Left ventricle myocardium superior (tissue), 1 donor: Measurements from ENCODE around the gene KDM6A. TPM values are rescaled to one million over a fixed set of nuclear protein-coding genes. Genes with fewer than 3 reads are reported as not detected.
A peak's percentile ranks its signal among the peaks of the same experiment; 100 is the strongest.
"Not testable (repeated sequence)": the region's sequence is repeated elsewhere in the genome, so short reads cannot be mapped to it uniquely, and the experiment has no call there.

Experiments used
- ATAC-seq: fragments of 200-7000 bp; cut with Tn5 transposase; one replicate; pipeline ENCODE4 v1.9.1; 2020; ENCODE audit warnings: mild to moderate bottlenecking, moderate library complexity
- DNase-seq: peaks from one replicate; pipeline ENCODE4 v3.0.0-alpha.2; 2020
- intact Hi-C: fragments of 100-400 bp; cut with micrococcal nuclease; formaldehyde crosslinking; loops from one replicate; pipeline ENCODE4 v1.11.0; 2022
- long read RNA-seq: library from polyadenylated mRNA; unstranded; transcript quantifications from one replicate; pipeline ENCODE4 v2.0.0, GENCODE V29; 2021
- total RNA-seq: library from RNA; stranded (reverse); fragmentation: NEBNext Ultra II Directional; extraction: Animal tissue kit (Norgen Biotek cat#: 25700); gene quantifications from one replicate; pipeline ENCODE4 v1.2.1, GENCODE V29; 2021
- donor health status: DM: no; HTN: yes; CAD: no; lungs with severe emphysema.

The KDM6A gene
- 13.5 TPM for total RNA-seq
- long read RNA-seq, full-length matches to known transcripts, result 2 of 19 reads
- long read RNA-seq, partial matches to known transcripts, result 7 of 19 reads
- long read RNA-seq, other reads (novel, unspliced or antisense), result 10 of 19 reads

DNA sequence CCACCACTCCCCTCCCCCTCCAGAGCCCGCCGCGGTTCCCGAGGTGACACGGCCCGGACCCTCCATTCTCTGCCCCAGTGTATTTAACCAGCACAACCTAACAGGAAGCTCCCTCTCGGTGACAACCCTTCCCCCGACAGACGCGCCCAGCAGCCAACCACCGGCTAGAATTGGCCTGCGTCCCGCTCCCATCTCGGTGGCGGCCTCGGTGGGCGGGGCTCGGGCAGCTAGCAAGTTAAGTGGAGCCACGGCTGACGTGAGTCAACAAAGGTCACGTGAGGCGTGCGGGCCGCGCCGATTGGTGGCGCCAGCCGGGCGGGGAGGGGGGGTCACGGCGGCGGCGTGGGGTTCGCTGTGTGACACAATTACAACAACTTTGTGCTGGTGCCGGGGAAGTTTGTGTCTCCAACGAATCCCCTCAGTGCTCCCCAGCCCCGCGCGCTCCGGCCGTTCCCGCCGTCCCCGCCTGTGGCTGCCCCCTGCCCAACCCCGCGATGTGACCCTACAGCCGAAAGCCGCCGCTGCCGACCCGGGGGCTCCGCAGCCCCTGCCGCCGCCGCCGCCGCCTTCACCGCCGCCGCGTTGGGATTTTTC lies at the start of gene KDM6A:
KDM6A (plus strand) TSS at position 368 of the 594 bp plus-strand sequence. CDS start 364 bp downstream, outside the sequence.
- intact Hi-C loops, result no loop called here
- ATAC-seq (peak; percentile 93), DNase-seq (peak; percentile 97)

DNA sequence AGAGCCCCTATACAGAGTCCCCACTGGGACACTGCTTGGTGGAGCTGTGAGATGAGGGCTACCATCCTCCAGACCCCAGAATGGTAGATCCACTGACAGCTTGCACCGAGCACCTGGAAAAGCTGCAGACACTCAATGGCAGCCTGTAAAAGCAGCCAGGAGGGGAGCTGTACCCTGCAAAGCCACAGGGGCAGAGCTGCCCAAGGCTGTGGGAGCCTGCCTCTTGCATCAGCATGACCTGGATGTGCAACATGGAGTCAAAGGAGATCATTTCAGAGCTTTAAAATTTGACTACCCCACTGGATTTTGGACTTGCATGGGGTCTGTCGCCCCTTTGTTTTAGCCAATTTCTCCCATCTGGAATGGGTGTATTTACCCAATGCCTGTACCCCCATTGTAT lies 49.8 kb upstream of the KDM6A start:
- intact Hi-C loops, DNase-seq, ATAC-seq: not testable (repeated sequence)

DNA sequence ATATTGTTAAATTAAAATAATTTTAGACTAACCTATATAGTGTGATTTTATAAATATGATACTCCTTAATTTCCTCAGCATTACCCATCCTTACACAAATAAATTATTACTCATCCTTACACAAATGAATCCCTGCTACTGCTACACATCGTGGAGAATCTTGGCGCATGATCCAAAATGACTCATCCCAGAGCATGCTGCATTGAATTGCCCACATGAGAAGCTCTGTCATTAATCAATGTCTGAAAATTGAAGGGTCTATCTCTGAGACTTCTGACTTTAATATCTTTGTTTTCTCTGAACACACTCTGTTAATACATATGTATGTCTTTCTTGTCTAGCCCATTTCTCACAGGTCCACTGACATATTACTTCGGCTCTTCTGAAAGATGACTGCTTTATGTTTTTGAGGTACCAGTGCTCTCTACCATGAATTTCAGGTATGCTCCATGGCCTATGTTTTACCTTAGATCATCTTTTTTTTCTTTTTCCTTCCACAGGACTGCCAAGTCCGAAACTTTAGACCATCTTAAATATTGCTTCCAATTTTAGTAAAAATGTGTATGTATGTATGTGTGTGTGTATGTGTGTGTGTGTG lies 44.9 kb upstream of the KDM6A start:
- intact Hi-C loops, result no loop called here
- no peak for DNase-seq
- ATAC-seq, result no peak

DNA sequence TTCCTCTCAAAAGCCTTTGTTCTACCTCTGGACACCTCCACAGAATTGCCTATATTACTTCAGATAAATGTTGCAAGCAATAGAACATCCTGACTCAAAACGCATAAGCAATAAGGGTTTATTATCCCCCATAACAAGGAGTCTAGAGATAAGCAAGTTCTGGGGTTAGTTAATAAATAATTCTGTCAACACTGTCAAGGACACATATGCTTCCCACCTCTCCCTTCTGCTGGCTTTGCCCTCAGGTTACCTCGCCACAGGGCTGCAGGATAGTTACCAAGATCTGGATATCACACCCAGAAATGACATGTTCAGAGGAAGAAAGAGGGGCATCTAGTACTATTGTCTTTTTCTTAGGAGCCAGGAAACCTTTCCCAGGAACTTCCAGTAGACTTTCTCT lies 43.2 kb upstream of the KDM6A start:
- ATAC-seq (no peak), DNase-seq (no peak)
- intact Hi-C loops, result no loop called here

DNA sequence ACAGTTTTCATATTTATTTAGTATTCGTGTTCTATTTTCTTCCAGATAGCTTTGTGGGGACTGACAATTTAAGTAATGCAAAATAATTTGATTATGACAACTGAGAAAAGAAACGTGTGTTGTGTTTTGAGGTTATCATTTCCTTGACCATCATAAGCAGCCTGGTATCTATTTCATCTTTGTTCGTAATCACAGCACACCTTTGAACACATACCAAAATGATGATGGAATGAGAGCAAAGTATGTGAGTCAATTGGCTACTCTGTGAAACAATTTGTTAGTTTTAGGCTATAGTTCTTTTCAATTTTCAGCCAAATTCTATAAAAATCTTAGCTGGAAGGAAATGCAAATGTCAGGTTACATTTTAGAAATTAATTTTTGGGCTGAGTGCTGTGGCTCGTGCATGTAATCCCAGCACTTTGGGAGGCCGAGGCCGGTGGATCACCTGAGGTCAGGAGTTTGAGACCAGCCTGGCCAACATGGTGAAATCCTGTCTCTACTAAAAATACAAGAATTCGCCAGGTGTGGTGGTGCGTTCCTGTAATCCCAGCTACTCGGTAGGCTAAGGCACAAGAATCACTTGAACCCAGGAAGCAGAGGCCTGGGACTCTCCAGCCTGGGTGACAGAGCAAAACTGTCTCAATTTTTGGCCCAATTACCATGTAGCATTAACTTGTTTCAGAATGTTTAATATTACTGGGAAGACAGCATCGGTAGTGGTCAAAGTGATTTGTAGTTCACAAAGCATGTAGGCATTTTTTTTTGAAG lies 30.3 kb upstream of the KDM6A start:
- ATAC-seq, result no peak
- DNase-seq, result no peak
- intact Hi-C loops, result no loop called here

DNA sequence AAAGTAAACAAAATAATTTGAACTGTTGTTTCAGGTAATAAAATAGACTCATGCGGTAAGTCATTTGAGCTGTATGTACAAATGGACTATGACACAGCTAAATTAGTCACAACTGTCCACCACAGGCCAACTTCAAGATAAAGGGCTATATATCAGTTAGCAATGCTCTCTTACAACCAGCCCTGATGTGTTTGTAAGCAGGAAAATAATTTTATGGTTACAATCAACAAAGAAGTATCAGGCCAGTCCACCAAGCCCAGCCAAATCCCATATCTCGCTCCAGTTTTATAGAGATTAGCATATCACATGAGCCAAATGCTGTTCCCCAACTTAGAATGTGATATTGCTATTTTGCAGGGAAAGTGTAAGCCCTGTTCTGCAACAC lies 29.7 kb upstream of the KDM6A start:
- DNase-seq (no peak), ATAC-seq (no peak)
- intact Hi-C loops, result no loop called here

DNA sequence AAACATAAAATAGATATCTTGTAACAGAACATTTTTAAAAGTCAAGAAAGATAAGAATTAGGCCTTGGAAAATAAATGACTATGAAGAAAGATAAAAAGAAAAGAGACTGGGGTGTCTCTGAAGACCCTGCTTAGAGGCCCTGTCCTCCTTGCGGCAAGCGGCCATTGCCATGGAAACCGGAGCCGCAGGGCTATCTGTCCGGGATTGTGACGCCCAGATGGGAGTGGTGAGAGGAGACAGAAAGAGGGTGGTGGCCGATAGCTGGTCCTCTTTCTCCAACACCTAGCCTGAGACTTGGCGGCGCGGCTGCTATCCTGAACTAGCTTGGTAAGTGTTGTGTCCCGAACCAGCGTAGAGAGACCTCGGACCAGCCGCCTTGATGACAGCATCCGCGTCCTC lies 29.2 kb upstream of the KDM6A start, which contains the start of gene DUSP21:
DUSP21 (plus strand) TSS at position 269 of the 400 bp plus-strand sequence; CDS start at position 381, 112 bp downstream.
- ATAC-seq (no peak), DNase-seq (no peak)
- intact Hi-C loops, result no loop called here

DNA sequence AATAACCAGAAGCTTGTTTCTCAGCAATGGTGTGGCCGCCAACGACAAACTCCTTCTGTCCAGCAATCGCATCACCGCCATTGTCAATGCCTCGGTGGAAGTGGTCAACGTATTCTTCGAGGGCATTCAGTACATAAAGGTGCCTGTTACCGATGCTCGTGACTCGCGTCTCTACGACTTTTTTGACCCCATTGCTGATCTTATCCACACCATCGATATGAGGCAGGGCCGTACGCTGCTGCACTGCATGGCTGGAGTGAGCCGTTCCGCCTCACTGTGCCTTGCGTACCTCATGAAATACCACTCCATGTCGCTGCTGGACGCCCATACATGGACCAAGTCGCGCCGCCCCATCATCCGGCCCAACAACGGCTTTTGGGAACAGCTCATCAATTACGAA lies 28.8 kb upstream of the KDM6A start:
- DNase-seq, result no peak
- intact Hi-C loops, result no loop called here
- no peak for ATAC-seq

DNA sequence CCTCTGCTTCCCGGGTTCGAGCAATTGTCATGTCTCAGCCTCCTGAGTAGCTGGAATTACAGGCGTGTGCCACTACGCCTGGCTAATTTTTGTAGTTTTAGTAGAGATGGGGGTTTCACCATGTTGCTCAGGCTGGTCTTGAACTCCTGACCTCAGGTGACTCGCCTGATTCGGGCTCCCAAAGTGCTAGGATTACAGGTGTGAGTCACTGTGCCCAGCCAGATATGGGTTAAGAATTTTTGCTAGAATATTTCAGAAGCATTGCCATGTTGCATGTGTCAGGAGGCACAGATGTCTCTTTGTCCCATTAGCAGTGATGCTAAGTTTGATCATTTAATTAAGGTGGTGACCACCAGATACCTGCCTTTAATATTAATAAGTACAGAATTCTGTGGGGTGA lies 22.1 kb upstream of the KDM6A start:
- ATAC-seq, DNase-seq, intact Hi-C loops: not testable (repeated sequence)

DNA sequence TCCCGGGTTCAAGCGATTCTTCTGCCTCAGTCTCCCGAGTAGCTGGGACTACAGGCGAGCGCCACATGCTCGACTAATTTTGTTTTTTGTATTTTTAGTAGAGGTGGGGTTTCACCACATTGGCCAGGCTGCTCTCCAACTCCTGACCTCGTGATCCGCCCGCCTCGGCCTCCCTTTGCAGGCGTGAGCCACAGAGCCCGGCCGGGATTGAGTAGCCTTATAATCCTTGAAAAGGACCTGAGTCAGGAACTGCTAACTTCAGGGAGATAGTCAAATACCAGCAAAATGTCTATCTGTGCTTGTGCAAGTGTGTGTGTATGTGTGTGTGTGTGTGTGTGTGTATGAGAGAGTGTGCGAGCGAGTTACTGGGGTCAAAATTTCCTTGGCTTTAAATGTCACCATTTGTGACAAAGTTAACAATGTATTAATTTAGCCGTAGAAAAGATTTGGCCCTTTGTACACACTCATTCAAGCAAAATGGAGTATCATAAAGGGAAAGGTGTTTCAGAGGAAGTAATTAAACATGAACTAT lies 1.8 kb upstream of the KDM6A start:
- intact Hi-C loops, result no loop called here
- ATAC-seq, result no peak
- DNase-seq, result peak; percentile 32

DNA sequence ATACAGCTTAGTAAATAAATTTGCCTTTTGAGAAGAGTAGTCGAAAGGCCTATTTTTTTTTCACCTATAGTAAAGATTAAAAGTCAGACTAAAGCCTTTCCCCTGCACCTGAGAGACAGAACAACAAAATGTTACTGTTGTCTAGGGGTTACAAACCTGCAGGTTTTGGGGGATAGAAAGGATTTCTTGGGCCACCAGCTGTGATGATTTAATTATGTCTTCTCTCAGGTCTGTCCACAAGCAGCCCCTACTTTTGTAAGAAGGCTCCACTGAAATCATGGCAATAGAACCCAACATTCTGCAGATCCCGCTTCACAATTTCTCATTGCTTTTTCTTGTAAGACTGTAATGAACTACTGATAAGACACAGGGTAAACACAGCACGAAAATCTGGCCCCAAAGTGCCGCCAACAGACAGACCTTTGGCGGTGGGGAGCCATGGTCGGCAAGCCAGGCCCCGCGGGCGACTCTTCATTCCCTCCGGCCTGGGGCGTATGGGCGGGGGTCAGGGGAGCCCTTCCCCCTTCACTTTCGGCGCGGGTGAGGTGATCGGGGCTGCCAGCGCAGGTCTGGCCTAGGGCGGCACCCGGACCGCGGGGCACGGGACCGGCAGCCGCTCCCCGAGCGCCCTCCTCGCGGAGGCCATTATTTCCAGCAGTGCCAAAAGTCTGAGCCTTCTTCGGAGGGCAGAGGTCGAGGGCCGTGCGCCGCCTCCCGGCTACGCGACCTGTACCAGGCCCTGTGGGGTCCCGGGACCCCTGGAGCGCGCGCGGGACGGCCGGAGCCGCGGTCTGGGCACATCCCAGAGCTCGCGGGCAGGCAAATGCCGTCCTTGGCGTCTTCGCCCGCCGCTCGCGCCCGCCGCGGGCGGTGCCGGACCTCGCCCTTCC lies 812 bp upstream of the KDM6A start:
- no peak for DNase-seq
- intact Hi-C loops, result no loop called here
- peak; percentile 43 for ATAC-seq

DNA sequence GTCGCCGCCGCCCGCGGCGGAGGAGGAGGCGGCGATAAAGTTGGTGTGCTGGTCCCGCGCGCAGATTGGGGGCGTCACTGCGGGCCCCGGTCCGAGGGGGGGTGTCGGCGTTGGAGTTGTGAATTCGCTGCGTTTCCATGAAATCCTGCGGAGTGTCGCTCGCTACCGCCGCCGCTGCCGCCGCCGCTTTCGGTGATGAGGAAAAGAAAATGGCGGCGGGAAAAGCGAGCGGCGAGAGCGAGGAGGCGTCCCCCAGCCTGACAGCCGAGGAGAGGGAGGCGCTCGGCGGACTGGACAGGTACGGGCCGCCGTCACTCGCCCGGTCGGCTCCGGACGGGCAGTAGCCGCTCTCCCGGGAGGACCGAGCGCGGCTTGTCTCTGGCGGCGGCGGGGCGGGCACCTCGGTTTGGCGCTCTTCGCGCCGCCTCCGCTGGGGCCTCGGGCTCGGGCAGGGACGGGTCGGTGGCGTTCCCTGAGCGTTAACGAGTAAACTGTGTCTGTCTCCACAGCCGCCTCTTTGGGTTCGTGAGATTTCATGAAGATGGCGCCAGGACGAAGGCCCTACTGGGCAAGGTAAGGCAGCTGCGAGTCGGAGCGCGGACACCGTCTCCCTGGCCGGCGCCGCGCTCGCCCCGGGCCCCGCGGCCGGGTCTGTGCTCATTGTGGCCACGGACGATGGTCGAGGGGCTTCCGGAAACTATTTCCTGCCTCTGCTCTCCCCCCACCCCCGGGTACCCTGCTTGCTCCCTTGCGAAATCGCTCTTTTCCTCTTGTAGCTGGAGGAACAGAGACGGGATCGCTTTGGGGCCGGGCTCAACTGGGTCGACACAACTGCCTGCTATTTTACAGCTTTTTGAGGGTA lies 658 bp downstream of the KDM6A start:
- intact Hi-C loops, result no loop called here
- DNase-seq, result peak; percentile 72
- ATAC-seq, result peak; percentile 27

DNA sequence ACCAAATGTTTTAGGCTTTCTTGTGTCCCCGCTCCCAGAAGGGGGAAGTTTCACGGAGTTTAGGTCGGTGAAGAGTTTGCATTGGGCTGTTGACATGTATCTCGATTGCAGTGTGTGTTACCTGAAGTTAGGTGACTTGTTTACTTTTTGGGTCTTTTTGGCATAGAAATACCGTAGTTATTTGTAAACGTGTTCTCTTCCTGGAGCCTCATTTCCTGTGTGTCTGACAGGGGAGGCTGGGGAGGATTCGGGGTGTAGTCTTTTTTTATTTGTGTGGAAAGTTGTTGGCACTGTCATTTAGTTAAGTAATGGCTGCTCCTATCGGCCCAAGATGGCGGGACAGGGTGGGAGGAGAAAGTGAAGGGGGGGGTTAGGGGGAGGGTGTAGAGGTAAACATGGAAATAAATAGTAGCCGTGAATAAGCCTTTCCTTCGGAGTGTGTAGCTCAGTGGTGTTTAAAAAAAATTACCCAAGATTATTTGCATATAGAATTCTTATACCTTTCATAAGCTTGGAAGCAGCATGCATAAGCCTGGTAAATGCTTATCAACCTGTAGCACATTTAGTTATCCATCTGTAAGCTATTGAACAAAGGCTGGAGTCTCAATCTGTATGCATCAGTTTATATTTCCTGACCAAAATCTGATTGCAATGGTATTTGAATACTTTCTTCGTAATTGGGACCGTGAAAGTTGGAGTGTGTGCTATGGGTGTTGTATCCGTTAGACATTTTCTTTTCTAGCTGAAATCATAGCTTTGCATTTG lies 1.6 kb downstream of the KDM6A start:
- intact Hi-C loops, result no loop called here
- ATAC-seq (peak; percentile 18), DNase-seq (no peak)

DNA sequence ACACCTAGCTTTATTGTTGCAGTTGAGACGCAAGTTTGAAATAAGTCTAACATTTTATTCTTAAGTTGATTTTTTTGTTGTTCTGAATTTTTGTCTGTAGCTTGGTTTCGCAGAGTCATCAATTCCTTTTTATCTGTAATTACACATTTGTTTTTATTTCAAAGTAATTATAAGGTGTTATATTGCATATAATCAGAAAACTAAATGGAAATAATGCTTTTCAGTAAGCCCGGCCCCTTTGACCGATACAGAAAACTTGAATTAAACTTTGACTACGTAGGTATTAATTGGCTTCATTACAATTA lies 2.1 kb downstream of the KDM6A start:
- intact Hi-C loops, result no loop called here
- ATAC-seq (no peak), DNase-seq (no peak)

DNA sequence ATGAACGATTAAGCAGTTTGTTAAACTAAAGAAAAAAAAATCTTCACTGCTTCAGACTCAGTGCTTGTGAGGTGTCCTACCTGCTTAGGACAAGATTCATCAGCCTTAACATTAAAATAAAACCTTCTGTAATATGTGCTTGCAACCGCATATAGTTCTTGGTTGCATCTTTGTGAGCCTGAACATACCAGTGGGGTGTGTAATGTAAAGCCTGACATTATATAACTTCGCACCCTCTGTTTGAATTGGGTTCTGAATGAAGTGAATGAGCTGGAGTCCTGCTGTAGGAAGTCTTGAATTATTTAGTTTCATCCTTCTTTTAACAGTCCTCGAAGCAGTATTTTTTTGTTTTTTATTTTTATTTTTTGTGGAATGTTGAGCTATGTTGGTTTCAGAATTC lies 3.1 kb downstream of the KDM6A start:
- intact Hi-C loops, result no loop called here
- ATAC-seq (no peak), DNase-seq (no peak)

DNA sequence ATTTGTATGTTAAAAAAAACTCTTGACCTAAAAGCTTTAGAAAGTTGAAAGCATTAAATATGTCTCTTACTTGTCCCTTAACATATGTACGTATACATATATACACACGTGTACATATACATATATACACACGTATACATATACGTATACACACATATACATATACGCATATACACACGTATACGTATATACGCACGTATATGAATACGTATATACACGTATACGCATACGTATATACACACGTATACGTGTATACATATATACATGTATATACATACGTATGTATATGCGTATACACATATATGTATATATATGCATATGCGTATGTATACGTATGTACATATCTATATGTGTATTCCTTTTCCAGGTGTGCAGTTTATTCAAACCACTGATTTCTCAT lies 3.8 kb downstream of the KDM6A start:
- DNase-seq (no peak), ATAC-seq (no peak)
- intact Hi-C loops, result no loop called here

DNA sequence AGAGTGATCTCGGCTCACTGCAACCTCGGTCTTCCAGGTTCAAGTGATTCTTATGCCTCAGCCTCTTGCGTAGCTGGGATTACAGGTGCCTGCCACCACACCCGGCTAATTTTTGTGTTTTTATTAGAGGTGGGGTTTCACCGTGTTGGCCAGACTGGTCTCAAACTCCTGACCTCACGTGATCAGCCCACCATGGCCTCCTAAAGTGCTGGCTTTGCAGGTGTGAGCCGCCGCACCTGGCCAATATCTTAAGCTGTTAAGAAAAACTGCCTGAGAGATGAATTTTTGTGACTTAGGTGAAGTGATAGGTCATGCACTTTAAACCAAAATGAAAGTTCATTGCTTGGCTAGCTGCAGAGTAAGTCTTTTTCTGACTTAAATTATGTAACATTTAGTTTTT lies 5.8 kb downstream of the KDM6A start:
- ATAC-seq (no peak), DNase-seq (no peak)
- intact Hi-C loops, result no loop called here

DNA sequence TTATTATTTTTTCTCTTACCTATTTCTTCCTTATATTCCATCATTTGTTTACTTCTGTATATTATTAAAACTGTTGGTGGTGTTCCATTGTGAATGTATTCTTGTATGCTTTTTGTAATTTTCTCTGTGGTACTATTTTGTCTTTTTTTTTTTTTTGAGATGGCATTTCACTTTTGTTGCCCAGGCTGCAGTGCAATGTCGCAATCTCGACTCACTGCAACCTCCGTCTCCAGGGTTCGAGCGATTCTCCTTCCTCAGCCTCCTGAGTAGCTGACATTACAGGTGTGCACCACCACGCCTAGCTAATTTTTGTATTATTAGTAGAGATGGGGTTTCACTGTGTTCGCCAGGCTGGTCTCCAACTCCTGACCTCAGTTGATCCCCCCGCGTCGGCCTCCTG lies 8.6 kb downstream of the KDM6A start:
- ATAC-seq (no peak), DNase-seq (no peak)
- intact Hi-C loops, result no loop called here
